Right lobe of liver (tissue), 4 donors: ENCODE measurements around the gene HOXC4.
"Not testable (repeated sequence)": the region's sequence is repeated elsewhere in the genome, so short reads cannot be mapped to it uniquely, and the experiment has no call there.

Experiments used
- POLR2A ChIP-seq: fragments of 450-650 bp; IDR thresholded peaks from one replicate; pipeline ENCODE4 v1.6.1; 2017; ENCODE audit warnings: antibody characterized with exemption, mild to moderate bottlenecking
- TF ChIP-seq, protein P1 (sequence below), 4 donors: fragments of 200-600 bp in 3 of 4; fragments of 450-650 bp in 1 of 4; IDR thresholded peaks; one replicate each; pipeline versions ENCODE4 v1.5.1 to v1.8.0; 2016 to 2022; ENCODE audit warnings: antibody characterized with exemption in 4 of 4, mild to moderate bottlenecking in 2 of 4
- donor health status: DM: no; HTN: no; CAD: no.
- donor health status: DM: no; HTN: no; CAD: no.
- donor health status: DM: no; HTN: yes; CAD: no.

DNA sequence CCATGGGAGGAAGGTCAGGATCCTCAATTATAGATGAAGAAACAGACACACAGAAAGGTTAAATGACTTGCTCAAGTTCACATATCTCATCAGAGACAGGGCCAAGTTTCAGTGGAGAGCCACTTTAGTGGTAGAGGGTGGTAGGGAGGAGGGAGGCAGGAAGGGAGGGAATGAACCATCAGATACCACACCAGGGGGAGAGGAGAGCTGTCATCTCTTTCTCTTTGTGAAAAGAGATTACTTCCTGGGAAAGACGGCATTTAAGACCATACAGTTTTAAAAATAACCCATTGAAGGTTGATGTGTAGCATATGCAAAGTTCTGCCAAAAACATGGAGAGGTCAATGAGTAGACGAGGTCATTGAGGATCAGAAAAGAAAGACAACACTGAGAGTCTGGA is 39.3 kb downstream of the HOXC4 start:
- TF ChIP-seq, protein P1, sequence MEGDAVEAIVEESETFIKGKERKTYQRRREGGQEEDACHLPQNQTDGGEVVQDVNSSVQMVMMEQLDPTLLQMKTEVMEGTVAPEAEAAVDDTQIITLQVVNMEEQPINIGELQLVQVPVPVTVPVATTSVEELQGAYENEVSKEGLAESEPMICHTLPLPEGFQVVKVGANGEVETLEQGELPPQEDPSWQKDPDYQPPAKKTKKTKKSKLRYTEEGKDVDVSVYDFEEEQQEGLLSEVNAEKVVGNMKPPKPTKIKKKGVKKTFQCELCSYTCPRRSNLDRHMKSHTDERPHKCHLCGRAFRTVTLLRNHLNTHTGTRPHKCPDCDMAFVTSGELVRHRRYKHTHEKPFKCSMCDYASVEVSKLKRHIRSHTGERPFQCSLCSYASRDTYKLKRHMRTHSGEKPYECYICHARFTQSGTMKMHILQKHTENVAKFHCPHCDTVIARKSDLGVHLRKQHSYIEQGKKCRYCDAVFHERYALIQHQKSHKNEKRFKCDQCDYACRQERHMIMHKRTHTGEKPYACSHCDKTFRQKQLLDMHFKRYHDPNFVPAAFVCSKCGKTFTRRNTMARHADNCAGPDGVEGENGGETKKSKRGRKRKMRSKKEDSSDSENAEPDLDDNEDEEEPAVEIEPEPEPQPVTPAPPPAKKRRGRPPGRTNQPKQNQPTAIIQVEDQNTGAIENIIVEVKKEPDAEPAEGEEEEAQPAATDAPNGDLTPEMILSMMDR (IDR thresholded peaks at IDR 0.05) = not testable (repeated sequence)
- TF ChIP-seq POLR2A = not testable (repeated sequence)
